Endothelial cell of umbilical vein (primary cell): ENCODE results near the gene GAB2. TPM values are rescaled to one million over a fixed set of nuclear protein-coding genes. Genes with fewer than 3 reads are reported as not detected.

Source experiments
- BruUV-seq: library from RNA; stranded (reverse); fragments of 400-500 nt; replicated peaks from 2 replicates; lab custom pipeline; 2021; lab: Mats Ljungman, UMichigan
- CTCF ChIA-PET: fragments of 300-600, 350-600 bp; sonication (Branson Sonifier 250); formaldehyde crosslinking; loops from one replicate; lab custom pipeline; 2021; ENCODE audit warnings: antibody characterized with exemption, inconsistent platforms; lab: Charles Lee
- POLR2A ChIA-PET: fragments of 300-600, 350-600 bp; sonication (Branson Sonifier 250); formaldehyde crosslinking; loops from one replicate; lab custom pipeline; 2021; ENCODE audit warnings: antibody characterized with exemption, inconsistent platforms; lab: Charles Lee
- DNase-seq: peaks from one replicate; pipeline ENCODE4 v3.0.0-alpha.2; 2011; ENCODE audit warnings: low read depth, low spot score
- FAIRE-seq: peaks from 2 replicates; lab custom pipeline; 2011; peaks lifted over from hg19 to GRCh38; lab: Jason Lieb, UNC
- H2AFZ ChIP-seq: 2 replicates; pipeline ENCODE4 v1.6.0; 2012; ENCODE audit warnings: low read depth, low read length, control low read depth, inconsistent platforms
- H3K27ac ChIP-seq: 2 replicates; pipeline ENCODE4 v1.5.1; 2011; ENCODE audit warnings: low read depth, mild to moderate bottlenecking, control low read depth, low read length, moderate library complexity; ENCODE audit not compliant: insufficient read depth
- H3K27me3 ChIP-seq, 2 experiments: 2 replicates each; pipeline versions ENCODE4 v1.6.0 to v1.6.1; 2011; ENCODE audit warnings: low read length in 2 of 2, mixed read lengths in 1 of 2; ENCODE audit not compliant: control insufficient read depth in 2 of 2, insufficient read depth in 2 of 2
- H3K36me3 ChIP-seq, 2 experiments: 2 replicates in 1 of 2; 3 replicates in 1 of 2; pipeline ENCODE4 v1.5.1; 2011; ENCODE audit warnings: low read length in 2 of 2, mild to moderate bottlenecking in 1 of 2, moderate library complexity in 1 of 2; ENCODE audit not compliant: control insufficient read depth in 2 of 2, insufficient read depth in 2 of 2; ENCODE audit errors: extremely low read depth in 1 of 2
- H3K4me1 ChIP-seq: 3 replicates; pipeline ENCODE4 v1.5.1; 2011; ENCODE audit warnings: mild to moderate bottlenecking, low read length; ENCODE audit not compliant: control insufficient read depth, insufficient read depth; ENCODE audit errors: extremely low read depth
- H3K4me2 ChIP-seq: 2 replicates; pipeline ENCODE4 v1.6.1; 2011; ENCODE audit warnings: low read length, control low read depth, mixed read lengths; ENCODE audit not compliant: insufficient read depth
- H3K4me3 ChIP-seq, 3 experiments: fragments of 200-600 bp in 1 of 3; sonication (generic), shearing (Covaris generic) in 1 of 3; replicated peaks in 1 of 3; 2 replicates each; pipeline ENCODE4 v1.5.1; 2011 to 2016; ENCODE audit warnings: control low read depth in 3 of 3, low read length in 3 of 3, mild to moderate bottlenecking in 2 of 3, inconsistent platforms in 1 of 3, low read depth in 1 of 3, moderate library complexity in 1 of 3; ENCODE audit not compliant: insufficient read depth in 1 of 3
- H3K79me2 ChIP-seq: 2 replicates; pipeline ENCODE4 v1.6.0; 2012; ENCODE audit warnings: low read length, inconsistent platforms; ENCODE audit not compliant: control insufficient read depth, insufficient read depth
- H3K9ac ChIP-seq: replicated peaks from 2 replicates; pipeline ENCODE3; 2011; ENCODE audit warnings: low read length, control low read depth; ENCODE audit not compliant: insufficient read depth; ENCODE audit errors: extremely low read depth
- H3K9me1 ChIP-seq: replicated peaks from 3 replicates; pipeline ENCODE4 v1.6.0; 2011; ENCODE audit warnings: mild to moderate bottlenecking, low read length; ENCODE audit not compliant: control insufficient read depth, insufficient read depth; ENCODE audit errors: extremely low read depth
- H3K9me3 ChIP-seq: replicated peaks from 2 replicates; pipeline ENCODE4 v1.5.1; 2012; ENCODE audit warnings: low read length, inconsistent platforms; ENCODE audit not compliant: control insufficient read depth, insufficient read depth
- H4K20me1 ChIP-seq: replicated peaks from 2 replicates; pipeline ENCODE3; 2011; ENCODE audit warnings: mild to moderate bottlenecking, low read length; ENCODE audit not compliant: control insufficient read depth, insufficient read depth; ENCODE audit errors: extremely low read depth
- EZH2 ChIP-seq: IDR thresholded peaks from 2 replicates; pipeline ENCODE4 v1.6.1; 2012; ENCODE audit warnings: borderline replicate concordance, low read depth, mild to moderate bottlenecking, moderate library complexity, low read length, inconsistent platforms; ENCODE audit not compliant: severe bottlenecking
- FOS ChIP-seq: IDR thresholded peaks from 2 replicates; pipeline ENCODE4 v1.6.1; 2011; ENCODE audit warnings: mild to moderate bottlenecking, low read length, moderate library complexity, borderline replicate concordance; ENCODE audit not compliant: insufficient read depth
- GATA2 ChIP-seq: IDR thresholded peaks from 2 replicates; pipeline ENCODE4 v1.7.0; 2011; ENCODE audit warnings: low read depth, mild to moderate bottlenecking, moderate library complexity, mixed read lengths, low read length; ENCODE audit not compliant: insufficient read length, insufficient read depth
- JUN ChIP-seq: IDR thresholded peaks from 2 replicates; pipeline ENCODE4 v1.6.1; 2011; ENCODE audit warnings: borderline replicate concordance, low read depth; ENCODE audit not compliant: insufficient read length, insufficient read depth
- MAX ChIP-seq: IDR thresholded peaks from 2 replicates; pipeline ENCODE4 v1.6.1; 2011; ENCODE audit not compliant: insufficient read depth, insufficient read length
- MYC ChIP-seq: IDR thresholded peaks from one replicate; pipeline ENCODE4 v1.6.1; 2011; ENCODE audit warnings: mild to moderate bottlenecking, low read depth, low read length
- POLR2A ChIP-seq: IDR thresholded peaks from 2 replicates; pipeline ENCODE4 v1.6.1; 2012; ENCODE audit warnings: low read depth, mild to moderate bottlenecking, control low read depth, low read length
- POLR2AphosphoS5 ChIP-seq: IDR thresholded peaks from 2 replicates; pipeline ENCODE4 v1.6.1; 2012; ENCODE audit warnings: low read depth, mild to moderate bottlenecking, control low read depth, low read length, moderate library complexity; ENCODE audit not compliant: insufficient read depth
- dilution Hi-C: fragments of 300-500 bp; cut with MboI; formaldehyde crosslinking; loops from one replicate; pipeline ENCODE4 v1.15.0; 2019; ENCODE audit warnings: low sequenced_read_pairs; ENCODE audit not compliant: extremely low pct_ligation_motif_present
- intact Hi-C: fragments of 100-400 bp; cut with micrococcal nuclease; formaldehyde crosslinking; loops from one replicate; pipeline ENCODE4 v1.10.0; 2022
- polyA plus RNA-seq, 4 experiments: library from polyadenylated mRNA; depleted of rRNA in 3 of 4; stranded (reverse) in 3 of 4; unstranded in 1 of 4; fragments of >200 nt; gene quantifications; 2 replicates each; pipeline versions ENCODE4 v1.2.1 to v1.2.3, GENCODE V29; 2011 to 2012; ENCODE audit warnings: missing spikeins in 1 of 4
- total RNA-seq: library from RNA; stranded (reverse); gene quantifications from 2 replicates; pipeline ENCODE4 v1.2.3, GENCODE V29; 2021
- TF ChIP-seq, protein P1 (sequence below), 2 donors: IDR thresholded peaks; 1 replicate in 1 of 2; 2 replicates in 1 of 2; pipeline ENCODE4 v1.5.1; 2011; ENCODE audit warnings: low read length in 2 of 2, mild to moderate bottlenecking in 2 of 2, moderate library complexity in 2 of 2, control low read depth in 1 of 2, inconsistent platforms in 1 of 2, low read depth in 1 of 2; ENCODE audit not compliant: insufficient read depth in 1 of 2; ENCODE audit errors: extremely low read depth in 1 of 2

The GAB2 gene
- total and polyA plus RNA-seq, 2 donors (not counting 3 experiments of a cell fraction or from before 2014, with no cell fraction given) = 19.6 to 39.6 TPM

DNA sequence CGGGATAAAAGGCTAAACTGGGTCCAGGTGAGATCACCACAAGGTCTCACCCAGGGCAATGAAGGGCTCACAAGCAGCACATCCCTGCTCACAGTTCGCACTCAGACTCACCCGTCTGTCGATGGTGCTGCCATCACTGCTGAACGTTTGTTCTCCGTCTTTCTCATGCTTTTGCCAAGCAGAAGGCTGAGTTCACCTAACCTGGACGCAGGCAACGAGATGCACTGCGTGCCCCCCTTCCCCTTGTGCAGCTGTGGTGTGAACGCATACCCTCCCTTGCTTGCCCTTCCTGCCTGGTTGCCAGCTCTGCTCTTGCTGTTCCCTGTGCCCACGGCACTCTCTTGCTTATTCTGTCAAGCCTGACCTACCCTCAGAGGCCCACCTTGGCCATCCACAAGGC, 247.2 kb downstream of the GAB2 start:
- FAIRE-seq (no peak), DNase-seq (no peak)
- no peak overlapping the region for H3K27ac ChIP-seq
- CTCF ChIA-PET = interaction anchor here (1.1 kb wide), 1 partner anchor 12 kb away, joined by 3 read pairs; no protein-coding TSS in a partner anchor
- POLR2A ChIA-PET = no interaction called here
- no TSS peak for BruUV-seq
- intact Hi-C loops = loop anchor here (5.0 kb wide), 1 partner anchor 1143 kb away; no protein-coding TSS in a partner anchor
- no peak overlapping the region for H3K4me3 ChIP-seq
- H3K36me3 ChIP-seq = peaks cover 0 to 10% of the 10 kb centered on the region in 2 experiments
- no peaks in the 10 kb centered on the region for H3K79me2 ChIP-seq
- no peak overlapping the region for H3K4me2 ChIP-seq
- TF ChIP-seq, protein P1, sequence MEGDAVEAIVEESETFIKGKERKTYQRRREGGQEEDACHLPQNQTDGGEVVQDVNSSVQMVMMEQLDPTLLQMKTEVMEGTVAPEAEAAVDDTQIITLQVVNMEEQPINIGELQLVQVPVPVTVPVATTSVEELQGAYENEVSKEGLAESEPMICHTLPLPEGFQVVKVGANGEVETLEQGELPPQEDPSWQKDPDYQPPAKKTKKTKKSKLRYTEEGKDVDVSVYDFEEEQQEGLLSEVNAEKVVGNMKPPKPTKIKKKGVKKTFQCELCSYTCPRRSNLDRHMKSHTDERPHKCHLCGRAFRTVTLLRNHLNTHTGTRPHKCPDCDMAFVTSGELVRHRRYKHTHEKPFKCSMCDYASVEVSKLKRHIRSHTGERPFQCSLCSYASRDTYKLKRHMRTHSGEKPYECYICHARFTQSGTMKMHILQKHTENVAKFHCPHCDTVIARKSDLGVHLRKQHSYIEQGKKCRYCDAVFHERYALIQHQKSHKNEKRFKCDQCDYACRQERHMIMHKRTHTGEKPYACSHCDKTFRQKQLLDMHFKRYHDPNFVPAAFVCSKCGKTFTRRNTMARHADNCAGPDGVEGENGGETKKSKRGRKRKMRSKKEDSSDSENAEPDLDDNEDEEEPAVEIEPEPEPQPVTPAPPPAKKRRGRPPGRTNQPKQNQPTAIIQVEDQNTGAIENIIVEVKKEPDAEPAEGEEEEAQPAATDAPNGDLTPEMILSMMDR (IDR thresholded peaks at IDR 0.05; ENCODE audit: extremely low read depth in 1 of 2, insufficient read depth in 1 of 2, low read depth in 1 of 2, low read length in 2 of 2) = no peak
- TF ChIP-seq POLR2A (no peak), POLR2AphosphoS5 (no peak), EZH2 (no peak), MAX (no peak), MYC (no peak), GATA2 (no peak), FOS (no peak), JUN (no peak)
- H3K4me1 ChIP-seq = peaks cover 12% of the 10 kb centered on the region
- no peaks in the 10 kb centered on the region for H3K9me3 ChIP-seq
- H4K20me1 ChIP-seq = no peaks in the 10 kb centered on the region
- H3K9ac ChIP-seq = no peak overlapping the region
- dilution Hi-C loops = no loop called here
- no peaks in the 10 kb centered on the region for H3K27me3 ChIP-seq
- no peaks in the 10 kb centered on the region for H3K9me1 ChIP-seq
- H2AFZ ChIP-seq = no peak overlapping the region
